Measurements from ENCODE around the gene NSD1. TPM values are rescaled to one million over a fixed set of nuclear protein-coding genes. Genes with fewer than 3 reads are reported as not detected.

Gene NSD1
- total and polyA plus RNA-seq, 9 of the 15 experiments (the other 6 are each of a cell fraction or from before 2014, with no cell fraction given): 3.8 to 51.0 (median 24.7) TPM

DNA sequence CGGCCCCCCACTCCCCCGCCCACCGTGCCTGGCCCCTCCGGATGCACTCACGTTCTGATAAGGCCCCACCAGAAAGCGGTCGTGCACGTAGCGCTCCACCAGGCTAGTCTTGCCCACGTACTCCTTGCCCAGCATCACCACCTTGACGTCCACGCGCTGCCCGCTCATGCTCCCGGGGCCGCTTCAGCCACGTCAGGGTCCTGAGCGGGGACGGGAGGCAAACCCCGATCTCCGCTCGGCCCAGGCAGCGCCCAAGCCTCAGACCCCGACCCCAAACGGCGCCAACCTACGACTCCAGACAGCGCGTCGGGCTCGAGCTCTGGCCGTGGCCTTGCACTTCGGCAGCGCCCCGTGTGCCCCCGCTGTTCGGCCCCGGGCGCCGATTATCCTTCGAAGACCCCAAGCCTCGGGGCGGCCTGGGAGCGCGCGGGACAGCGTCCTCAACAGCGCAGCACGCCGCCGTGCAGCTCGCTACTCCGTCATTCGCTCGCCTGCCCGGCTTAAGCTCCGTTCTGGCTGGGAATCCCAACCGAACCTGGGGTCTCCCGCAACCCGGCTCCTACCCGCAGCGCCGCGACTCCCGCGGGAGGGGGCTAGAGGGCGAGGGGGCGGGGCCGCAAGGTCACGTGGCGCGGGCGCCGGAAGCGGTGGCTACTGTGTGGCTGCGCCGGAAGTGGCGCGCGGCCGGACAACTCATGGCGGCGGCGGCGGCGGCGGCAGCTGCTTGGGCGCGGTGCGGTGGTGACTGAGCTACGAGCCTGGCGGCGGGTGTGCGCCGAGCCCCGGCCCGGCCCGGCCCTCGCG is 169.8 kb downstream of the NSD1 start, which contains the start of the genes PRELID1 and RAB24 (continued):
- TF ChIP-seq, protein P1, sequence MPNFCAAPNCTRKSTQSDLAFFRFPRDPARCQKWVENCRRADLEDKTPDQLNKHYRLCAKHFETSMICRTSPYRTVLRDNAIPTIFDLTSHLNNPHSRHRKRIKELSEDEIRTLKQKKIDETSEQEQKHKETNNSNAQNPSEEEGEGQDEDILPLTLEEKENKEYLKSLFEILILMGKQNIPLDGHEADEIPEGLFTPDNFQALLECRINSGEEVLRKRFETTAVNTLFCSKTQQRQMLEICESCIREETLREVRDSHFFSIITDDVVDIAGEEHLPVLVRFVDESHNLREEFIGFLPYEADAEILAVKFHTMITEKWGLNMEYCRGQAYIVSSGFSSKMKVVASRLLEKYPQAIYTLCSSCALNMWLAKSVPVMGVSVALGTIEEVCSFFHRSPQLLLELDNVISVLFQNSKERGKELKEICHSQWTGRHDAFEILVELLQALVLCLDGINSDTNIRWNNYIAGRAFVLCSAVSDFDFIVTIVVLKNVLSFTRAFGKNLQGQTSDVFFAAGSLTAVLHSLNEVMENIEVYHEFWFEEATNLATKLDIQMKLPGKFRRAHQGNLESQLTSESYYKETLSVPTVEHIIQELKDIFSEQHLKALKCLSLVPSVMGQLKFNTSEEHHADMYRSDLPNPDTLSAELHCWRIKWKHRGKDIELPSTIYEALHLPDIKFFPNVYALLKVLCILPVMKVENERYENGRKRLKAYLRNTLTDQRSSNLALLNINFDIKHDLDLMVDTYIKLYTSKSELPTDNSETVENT (CRISPR knock-in tag; IDR thresholded peaks at IDR 0.05): peak; percentile 39; the same call in 1 of the 2 replicates
- TF ChIP-seq, protein P2, sequence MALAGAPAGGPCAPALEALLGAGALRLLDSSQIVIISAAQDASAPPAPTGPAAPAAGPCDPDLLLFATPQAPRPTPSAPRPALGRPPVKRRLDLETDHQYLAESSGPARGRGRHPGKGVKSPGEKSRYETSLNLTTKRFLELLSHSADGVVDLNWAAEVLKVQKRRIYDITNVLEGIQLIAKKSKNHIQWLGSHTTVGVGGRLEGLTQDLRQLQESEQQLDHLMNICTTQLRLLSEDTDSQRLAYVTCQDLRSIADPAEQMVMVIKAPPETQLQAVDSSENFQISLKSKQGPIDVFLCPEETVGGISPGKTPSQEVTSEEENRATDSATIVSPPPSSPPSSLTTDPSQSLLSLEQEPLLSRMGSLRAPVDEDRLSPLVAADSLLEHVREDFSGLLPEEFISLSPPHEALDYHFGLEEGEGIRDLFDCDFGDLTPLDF (CRISPR knock-in tag; IDR thresholded peaks at IDR 0.05): peak; percentile 84
- TF ChIP-seq NBN (IDR thresholded peaks at IDR 0.05; ENCODE audit: low read depth) (no peak), NONO (IDR thresholded peaks at IDR 0.05; ENCODE audit: low read depth in 2 of 2, low read length in 1 of 2) (peak in 1 of 2 experiments; percentile 77; a peak in 1 of 4 replicates), KLF13 (tag; IDR thresholded peaks at IDR 0.05; ENCODE audit: borderline replicate concordance, low read depth) (peak; percentile 94), XRCC3 (IDR thresholded peaks at IDR 0.05) (no peak), ZNF212 (CRISPR knock-in tag; IDR thresholded peaks at IDR 0.05) (no peak), ELF1 (tag; IDR thresholded peaks at IDR 0.05) (peak; percentile 84), SMARCB1 (IDR thresholded peaks at IDR 0.05; ENCODE audit: insufficient read length, low read depth) (no peak), ZNF197 (CRISPR knock-in tag; IDR thresholded peaks at IDR 0.05; ENCODE audit: low read depth) (peak; percentile 46; the same call in 1 of the 2 replicates), SMAD1 (IDR thresholded peaks at IDR 0.05; ENCODE audit: low read depth, low read length, partially characterized antibody) (no peak), CBFA2T3 (IDR thresholded peaks at IDR 0.05) (no peak), PTTG1 (tag; IDR thresholded peaks at IDR 0.05; ENCODE audit: low read depth) (no peak), ZFPM2 (CRISPR knock-in tag; IDR thresholded peaks at IDR 0.05) (no peak)
- TF ChIP-seq, protein P3, sequence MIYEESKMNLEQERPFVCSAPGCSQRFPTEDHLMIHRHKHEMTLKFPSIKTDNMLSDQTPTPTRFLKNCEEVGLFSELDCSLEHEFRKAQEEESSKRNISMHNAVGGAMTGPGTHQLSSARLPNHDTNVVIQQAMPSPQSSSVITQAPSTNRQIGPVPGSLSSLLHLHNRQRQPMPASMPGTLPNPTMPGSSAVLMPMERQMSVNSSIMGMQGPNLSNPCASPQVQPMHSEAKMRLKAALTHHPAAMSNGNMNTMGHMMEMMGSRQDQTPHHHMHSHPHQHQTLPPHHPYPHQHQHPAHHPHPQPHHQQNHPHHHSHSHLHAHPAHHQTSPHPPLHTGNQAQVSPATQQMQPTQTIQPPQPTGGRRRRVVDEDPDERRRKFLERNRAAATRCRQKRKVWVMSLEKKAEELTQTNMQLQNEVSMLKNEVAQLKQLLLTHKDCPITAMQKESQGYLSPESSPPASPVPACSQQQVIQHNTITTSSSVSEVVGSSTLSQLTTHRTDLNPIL (CRISPR knock-in tag; IDR thresholded peaks at IDR 0.05): no peak

Data from K562 (cell line).